Measurements from ENCODE around the gene SLC16A8. TPM values are rescaled to one million over a fixed set of nuclear protein-coding genes. Genes with fewer than 3 reads are reported as not detected.

The SLC16A8 gene
- total and polyA plus RNA-seq, 9 of the 15 experiments (the other 6 are each of a cell fraction or from before 2014, with no cell fraction given): not detected

DNA sequence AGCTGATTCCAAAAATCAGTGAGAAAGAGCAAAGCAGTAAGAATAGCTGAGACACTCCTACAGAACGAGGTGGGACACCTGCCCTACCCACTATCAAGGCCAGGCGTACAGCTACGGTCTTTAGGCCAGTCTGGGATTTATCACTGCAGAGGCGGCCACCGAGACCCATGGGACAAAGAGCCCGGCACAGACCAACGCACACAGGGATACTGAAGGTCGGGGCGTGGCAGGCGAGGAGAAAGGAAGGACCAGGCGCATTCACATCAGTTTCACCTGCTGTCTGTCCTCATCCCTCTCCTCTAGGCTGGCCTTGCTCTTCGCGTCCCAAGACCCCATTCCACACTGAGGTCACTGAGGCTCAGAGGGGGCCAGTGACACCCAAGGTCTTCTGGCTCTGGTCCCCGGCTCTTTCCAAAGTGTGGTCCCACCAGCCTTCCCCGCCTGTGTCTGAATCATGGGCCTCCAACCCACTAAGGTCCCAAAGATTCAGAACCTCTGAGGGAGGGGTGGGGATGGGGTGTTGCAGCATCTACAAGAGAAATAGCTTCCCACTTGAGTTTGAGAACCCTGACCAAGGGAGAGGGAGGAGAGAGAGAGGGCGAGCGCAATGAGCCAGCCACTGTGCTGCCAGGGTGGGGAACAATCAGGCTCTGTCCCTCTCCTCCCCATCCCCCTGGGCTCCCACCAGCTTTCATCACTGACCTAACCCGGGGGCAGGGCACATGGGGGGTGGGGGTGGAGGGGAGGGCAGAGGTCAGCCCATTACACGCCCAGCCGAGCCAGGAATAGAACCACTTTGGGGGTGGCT lies 34.0 kb downstream of the SLC16A8 start:
- Histone ChIP-seq H2AFZ (ENCODE audit: low read depth, low read length) (no peak overlapping the region), H3K27me3 (ENCODE audit: control insufficient read depth in 2 of 2, insufficient read depth in 2 of 2, low read length in 2 of 2) (peaks cover 0 to 13% of the 10 kb centered on the region in 2 experiments; a peak in 2 of 5 replicates), H3K4me3 (no peak overlapping the region), H4K20me1 (replicated peaks; ENCODE audit: control insufficient read depth, insufficient read depth, low read length) (no peaks in the 10 kb centered on the region), H3K4me1 (replicated peaks in 1 of 2; ENCODE audit: control insufficient read depth in 2 of 2, insufficient read depth in 2 of 2, low read length in 2 of 2) (peaks cover 0 to 11% of the 10 kb centered on the region in 2 experiments; a peak in 2 of 5 replicates), H3K4me2 (ENCODE audit: insufficient read depth, low read length) (no peak overlapping the region), H3K36me3 (ENCODE audit: control insufficient read depth, insufficient read depth, low read length) (no peaks in the 10 kb centered on the region), H3K9me1 (ENCODE audit: control insufficient read depth, insufficient read depth, low read length) (no peaks in the 10 kb centered on the region), H3K79me2 (ENCODE audit: control insufficient read depth, insufficient read depth, low read length) (no peaks in the 10 kb centered on the region), H3K27ac (ENCODE audit: extremely low read depth, low read depth, low read length) (no peak overlapping the region), H3K9ac (ENCODE audit: insufficient read depth in 1 of 2, low read depth in 2 of 2, low read length in 2 of 2) (no peak overlapping the region), H3K9me3 (replicated peaks; ENCODE audit: control insufficient read depth, insufficient read depth, low read depth, low read length) (no peaks in the 10 kb centered on the region)
- BruUV-seq (replicated peaks): no TSS peak
- ChIA-PET POLR2A (interaction anchor here (0.6 kb wide), 1 partner anchor 12 kb away, joined by 4 read pairs; no protein-coding TSS in a partner anchor), CTCF (ENCODE audit: low intra/inter-chr PET ratio) (no interaction called here)
- 22% methylated on average over 12 of the region's 20 CpGs for WGBS (ENCODE audit: insufficient coverage, low coverage, missing lambda C conversion rate)
- no peak for DNase-seq (ENCODE audit: extremely low read depth in 1 of 4, low spot score in 3 of 4)
- intact Hi-C loops (cut with micrococcal nuclease) (loop anchor here (5.0 to 10.0 kb wide), 2 partner anchors 305 to 522 kb away; partner anchors contain the start of gene DMC1), in situ Hi-C loops (cut with MboI) (loop anchor here (25.0 kb wide), 2 partner anchors 537 to 962 kb away; partner anchors contain the start of genes APOBEC3C and APOBEC3D)
- ATAC-seq: no peak
- no peak for FAIRE-seq
- TF ChIP-seq KAT2B (IDR thresholded peaks at IDR 0.05; ENCODE audit: low read depth, low read length) (no peak), SNAPC5 (CRISPR knock-in tag; IDR thresholded peaks at IDR 0.05) (no peak), ZNF175 (CRISPR knock-in tag; IDR thresholded peaks at IDR 0.05; ENCODE audit: low read depth) (no peak), ASH1L (IDR thresholded peaks at IDR 0.05; ENCODE audit: borderline replicate concordance, low read depth, partially characterized antibody) (no peak), PATZ1 (CRISPR knock-in tag; IDR thresholded peaks at IDR 0.05; ENCODE audit: borderline replicate concordance) (no peak), ZZZ3 (IDR thresholded peaks at IDR 0.05) (no peak), STAT5A (IDR thresholded peaks at IDR 0.05; ENCODE audit: borderline replicate concordance, low read length) (no peak), ZBTB17 (CRISPR knock-in tag; IDR thresholded peaks at IDR 0.05) (no peak), ZSCAN32 (CRISPR knock-in tag; IDR thresholded peaks at IDR 0.05) (no peak), FOXM1 (IDR thresholded peaks at IDR 0.05; ENCODE audit: low read depth) (no peak), FOXM1 (CRISPR knock-in tag; IDR thresholded peaks at IDR 0.05; ENCODE audit: low read depth) (no peak), CBFB (CRISPR knock-in tag; IDR thresholded peaks at IDR 0.05) (no peak), VEZF1 (CRISPR knock-in tag; IDR thresholded peaks at IDR 0.05) (no peak)
- TF ChIP-seq, protein P1, sequence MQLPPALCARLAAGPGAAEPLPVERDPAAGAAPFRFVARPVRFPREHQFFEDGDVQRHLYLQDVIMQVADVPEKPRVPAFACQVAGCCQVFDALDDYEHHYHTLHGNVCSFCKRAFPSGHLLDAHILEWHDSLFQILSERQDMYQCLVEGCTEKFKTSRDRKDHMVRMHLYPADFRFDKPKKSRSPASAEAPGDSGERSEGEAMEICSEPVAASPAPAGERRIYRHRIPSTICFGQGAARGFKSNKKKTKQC (CRISPR knock-in tag; IDR thresholded peaks at IDR 0.05): no peak
- TF ChIP-seq, protein P2, sequence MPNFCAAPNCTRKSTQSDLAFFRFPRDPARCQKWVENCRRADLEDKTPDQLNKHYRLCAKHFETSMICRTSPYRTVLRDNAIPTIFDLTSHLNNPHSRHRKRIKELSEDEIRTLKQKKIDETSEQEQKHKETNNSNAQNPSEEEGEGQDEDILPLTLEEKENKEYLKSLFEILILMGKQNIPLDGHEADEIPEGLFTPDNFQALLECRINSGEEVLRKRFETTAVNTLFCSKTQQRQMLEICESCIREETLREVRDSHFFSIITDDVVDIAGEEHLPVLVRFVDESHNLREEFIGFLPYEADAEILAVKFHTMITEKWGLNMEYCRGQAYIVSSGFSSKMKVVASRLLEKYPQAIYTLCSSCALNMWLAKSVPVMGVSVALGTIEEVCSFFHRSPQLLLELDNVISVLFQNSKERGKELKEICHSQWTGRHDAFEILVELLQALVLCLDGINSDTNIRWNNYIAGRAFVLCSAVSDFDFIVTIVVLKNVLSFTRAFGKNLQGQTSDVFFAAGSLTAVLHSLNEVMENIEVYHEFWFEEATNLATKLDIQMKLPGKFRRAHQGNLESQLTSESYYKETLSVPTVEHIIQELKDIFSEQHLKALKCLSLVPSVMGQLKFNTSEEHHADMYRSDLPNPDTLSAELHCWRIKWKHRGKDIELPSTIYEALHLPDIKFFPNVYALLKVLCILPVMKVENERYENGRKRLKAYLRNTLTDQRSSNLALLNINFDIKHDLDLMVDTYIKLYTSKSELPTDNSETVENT (CRISPR knock-in tag; IDR thresholded peaks at IDR 0.05): no peak
